Measurements from ENCODE around the gene ICE1.

DNA sequence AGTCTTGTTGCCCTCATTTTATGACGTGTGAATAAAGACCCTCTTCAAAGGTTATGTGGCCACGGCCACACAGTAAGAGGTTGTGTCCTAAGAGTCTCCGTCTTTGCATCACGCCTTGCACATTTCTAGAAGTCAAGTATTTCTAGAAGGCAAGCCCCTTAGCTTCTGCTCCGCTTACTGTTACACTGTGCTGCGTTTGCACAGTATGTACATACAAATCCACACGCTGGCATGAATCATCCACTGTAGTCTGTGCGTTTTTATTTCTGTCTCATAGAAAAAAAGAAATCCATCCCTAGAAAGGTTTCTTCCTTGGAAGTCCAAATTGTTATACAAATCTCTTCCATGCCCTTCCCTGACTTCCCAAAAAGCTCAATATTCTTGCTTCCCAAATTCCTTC is 21.4 kb upstream of the ICE1 start:
- TF ChIP-seq CTCF (IDR thresholded peaks at IDR 0.05; ENCODE audit: borderline replicate concordance, extremely low read depth, low read length, poor library complexity, severe bottlenecking) (no peak), EZH2 (IDR thresholded peaks at IDR 0.05; ENCODE audit: borderline replicate concordance, low read depth, low read length, severe bottlenecking) (no peak)
